GM18519 (cell line): ENCODE data around the gene POU2F1.

Experiments used
- ATAC-seq: cut with Tn5 transposase; IDR thresholded peaks from one replicate; pipeline ENCODE4 v1.9.1; 2021; ENCODE audit warnings: mild to moderate bottlenecking, moderate library complexity; ENCODE audit not compliant: unreplicated experiment, low FRiP score

The POU2F1 gene

DNA sequence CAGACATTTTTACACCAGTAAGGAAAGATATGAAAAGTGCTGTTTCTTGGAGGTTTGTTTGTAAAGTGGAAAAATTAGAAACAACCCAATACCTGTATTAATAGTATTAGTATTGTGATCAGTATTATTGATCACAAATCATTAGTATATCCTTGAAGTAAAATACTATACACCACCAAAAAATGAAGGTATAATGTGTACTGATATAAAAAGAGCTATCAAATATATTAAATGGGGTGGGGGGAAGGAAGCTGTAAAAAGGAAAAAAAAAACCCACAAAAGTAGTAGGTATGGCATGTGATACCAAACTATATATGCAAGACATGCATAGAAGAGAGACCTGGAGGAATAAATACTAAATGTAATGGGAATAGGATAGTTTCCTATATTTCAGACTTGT is 46.3 kb downstream of the POU2F1 start:
- ATAC-seq = no peak

DNA sequence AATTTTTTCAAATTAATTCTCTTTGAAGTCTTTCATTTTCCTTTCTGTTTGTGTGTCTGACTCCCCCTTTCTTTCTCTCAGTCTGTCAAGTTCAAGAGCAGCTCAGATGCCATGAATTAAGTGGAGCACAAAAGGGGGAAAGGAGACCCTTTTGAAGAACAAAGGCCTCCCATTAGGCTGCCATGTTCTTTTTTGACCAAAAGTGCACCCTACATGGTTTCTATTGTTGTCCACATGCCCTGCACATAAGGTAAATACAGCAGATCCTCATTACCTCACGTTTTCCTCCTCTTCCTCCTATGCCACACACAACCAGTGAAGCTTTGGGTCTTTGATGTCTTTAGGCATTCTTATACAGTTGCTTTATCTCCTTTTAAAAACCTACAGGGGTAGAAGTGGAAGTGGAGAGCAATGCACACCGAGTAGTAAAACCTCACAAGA is 47.7 kb downstream of the POU2F1 start:
- no peak for ATAC-seq

DNA sequence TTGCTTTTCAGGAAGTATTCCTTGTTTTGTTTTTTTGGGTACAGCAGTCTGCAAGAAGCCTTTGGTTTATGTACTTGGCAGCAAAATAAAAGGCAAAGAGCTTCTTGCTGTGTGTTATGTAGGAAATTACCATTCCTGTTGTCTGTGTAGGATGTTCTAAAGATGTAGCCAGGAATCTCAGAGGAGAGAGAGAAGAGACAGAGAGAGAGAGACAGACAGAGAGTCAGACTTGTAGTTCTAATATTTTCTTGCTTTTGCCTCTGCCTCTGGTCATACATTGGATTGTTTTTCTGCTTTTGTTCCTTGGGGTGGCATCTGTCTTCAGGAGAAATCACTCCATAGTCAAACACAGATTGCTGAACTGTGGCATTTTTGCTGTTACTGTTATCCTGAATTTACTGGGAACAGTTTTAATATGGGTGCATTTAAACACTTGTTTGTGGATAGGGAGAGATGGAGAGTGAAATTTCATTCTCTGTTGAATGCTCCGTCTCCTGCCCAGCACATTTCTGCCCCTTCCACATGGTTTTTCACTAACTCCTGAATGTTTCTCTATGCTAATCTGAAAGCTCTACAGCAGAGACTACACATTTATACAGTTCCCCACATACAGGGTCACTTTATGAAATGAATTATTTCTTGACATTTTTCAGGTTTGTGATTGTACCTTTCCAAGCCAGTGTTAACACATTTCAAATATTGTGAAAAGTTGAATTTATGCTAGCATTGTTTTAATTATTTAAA is 49.8 kb downstream of the POU2F1 start:
- ATAC-seq = no peak

DNA sequence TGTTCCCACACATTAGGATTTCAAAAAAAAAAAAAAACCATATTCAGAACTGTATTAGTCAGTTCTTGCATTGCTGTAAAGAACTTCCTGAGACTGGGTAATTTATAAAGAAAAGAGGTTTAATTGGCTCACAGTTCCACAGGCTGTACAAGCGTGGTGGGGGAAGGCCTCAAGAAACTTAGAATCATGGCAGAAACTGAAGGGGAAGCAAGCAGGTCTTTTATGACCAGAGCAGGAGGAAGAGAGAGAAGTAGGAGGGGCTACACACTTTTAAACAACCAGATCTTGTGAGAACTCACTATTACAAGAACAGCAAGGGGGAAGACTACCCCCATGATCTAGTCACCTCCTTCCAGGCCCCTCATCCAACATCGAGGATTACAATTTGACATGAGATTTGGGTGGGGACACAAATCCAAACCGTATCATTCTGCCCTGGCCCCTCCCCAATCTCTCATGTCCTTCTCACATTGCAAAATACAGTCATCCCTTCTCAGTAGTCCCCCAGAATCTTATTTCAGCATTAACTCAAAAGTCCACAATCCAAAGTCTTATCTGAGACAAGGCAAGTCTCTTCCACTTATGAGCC is 51.8 kb downstream of the POU2F1 start:
- ATAC-seq = no peak

DNA sequence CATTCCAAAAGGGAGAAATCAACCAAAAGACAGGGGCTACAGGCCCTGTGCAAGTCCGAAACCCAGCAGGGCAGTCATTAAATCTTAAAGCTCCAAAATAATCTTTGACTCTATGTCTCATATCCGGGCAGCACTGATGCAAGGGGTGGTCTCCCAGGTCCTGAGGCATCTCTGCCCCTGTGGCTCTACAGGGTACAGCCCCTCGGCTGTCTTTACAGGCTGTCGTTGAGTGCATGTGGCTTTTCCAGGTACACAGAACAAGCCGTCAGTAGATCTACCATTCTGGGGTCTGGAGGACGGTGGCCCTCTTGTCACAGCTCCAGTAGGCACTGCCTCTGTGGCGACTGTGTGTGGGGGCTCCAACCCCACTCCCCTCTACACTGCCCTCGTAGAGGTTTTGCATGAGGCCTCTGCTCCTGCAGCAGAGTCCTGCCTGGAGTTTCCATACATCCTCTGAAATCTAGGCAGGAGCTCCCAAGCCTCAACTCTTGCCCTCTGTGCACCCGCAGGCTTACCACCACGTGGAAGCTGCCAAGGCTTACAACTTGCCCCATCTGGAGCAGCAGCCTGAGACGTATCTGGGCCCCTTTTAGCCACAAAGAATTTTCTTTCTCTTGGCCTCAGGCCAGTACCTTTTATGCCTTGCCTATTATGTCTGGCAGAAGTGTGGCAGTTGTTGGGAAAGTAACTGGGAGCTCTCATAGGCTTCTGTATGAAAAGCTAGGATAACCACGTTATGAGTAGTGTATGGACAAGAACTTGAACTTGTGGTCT is 52.5 kb downstream of the POU2F1 start:
- ATAC-seq = no peak

DNA sequence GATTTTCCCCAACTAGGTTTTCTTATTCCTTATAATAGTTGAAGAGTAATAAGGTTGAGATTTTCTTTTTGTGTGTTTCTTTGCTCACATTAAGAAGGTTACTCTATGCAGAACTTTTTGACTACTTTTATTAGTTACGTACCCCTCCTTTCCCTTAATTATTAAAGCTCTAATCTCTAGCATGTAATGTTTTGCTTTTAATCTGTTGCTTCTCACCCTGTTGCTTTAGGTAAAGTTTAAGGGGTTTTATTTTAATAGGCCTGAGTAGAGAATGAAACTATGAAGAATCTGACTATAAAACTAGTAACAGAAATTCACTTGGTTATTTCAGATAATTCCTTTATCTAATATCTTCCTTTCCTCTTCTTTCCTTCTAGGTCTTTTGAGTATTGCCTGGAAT is 53.4 kb downstream of the POU2F1 start:
- no peak for ATAC-seq

DNA sequence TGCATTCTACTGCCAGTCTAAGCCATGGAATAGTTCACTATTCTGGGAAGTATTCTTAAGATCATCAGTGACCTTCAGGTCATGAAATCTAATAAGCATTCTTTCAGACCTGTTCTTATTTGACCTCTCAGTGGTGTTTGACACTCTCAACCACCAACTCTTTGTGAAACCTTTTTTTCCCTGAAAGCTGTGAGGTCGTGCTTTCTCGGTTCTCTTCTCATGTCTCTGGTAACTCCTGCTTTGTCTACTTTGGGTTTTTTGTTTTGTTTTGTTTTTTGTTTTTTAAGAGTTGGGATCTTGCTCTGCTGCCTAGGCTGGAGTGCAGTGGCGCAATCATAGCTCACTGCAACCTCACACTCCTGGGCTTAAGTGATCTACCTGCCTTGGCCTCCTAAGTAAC is 56.3 kb downstream of the POU2F1 start:
- ATAC-seq = peak; percentile 64

DNA sequence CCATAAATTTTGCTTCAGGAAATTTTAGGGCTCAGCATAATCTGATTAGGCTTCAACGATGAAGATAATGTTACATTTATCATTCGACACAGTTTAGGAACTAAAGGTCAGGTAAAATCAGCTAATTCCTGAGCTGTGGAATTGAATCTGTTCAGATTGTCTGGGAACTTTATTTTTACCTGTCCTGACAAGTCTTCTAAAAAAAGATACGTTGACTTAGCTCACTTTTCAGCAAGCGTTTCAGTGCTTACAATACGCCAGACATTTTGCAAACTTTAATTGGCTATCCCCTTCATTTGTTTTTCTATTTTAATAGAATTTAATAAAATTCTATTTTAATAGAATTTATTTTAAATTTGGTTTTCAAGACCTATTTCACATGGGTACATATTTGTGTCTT is 57.8 kb downstream of the POU2F1 start:
- ATAC-seq = no peak

DNA sequence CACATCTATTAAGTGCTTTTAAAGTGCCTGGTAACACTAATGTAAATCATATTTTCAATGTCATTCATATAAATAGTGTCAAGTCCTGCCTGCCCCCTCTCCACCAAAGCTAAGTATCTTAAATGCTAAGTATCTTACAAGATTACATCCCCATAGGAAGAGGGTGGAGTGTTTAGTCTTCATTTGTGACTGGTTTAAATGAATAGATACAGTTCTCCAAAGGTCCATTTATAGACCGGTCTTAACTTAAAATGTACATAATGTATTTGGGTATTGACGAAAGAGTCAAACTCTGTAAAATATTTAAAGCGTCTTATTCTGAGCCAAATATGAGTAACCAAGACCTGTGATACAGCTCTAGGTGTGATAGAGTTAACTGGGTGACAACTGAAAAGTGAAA is 60.2 kb downstream of the POU2F1 start:
- ATAC-seq = no peak

DNA sequence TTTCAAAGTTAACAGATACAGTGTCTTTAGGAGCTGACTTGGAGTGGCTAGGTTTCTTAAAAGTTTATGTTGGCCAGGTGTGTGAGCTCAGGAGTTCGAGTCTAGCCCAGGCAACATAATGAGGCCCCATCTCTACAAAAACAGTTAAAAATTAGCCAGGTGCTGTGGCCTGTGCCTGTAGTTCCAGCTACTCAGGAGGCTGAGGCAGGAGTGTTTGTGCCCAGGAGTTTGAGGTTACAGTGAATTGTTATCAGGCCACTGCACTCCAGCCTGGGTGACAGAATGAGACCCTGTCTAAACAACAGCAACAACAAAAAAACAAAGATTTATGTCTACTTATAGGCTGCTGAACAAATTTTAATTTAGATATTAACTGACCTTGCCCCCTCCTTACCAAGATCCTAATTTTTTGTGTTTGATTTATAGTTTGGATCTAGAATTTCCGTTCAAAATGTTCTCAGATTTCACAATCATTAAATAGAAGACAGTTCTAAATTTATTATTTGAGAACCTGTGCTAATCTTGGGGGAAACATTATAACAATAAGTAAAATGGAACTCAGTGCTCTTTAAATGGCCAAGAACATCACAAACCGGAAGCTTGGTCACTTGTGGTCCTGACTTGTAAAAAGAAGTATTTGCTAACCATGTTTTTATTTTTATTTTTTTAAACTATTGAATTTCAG is 67.8 kb downstream of the POU2F1 start:
- ATAC-seq = no peak

DNA sequence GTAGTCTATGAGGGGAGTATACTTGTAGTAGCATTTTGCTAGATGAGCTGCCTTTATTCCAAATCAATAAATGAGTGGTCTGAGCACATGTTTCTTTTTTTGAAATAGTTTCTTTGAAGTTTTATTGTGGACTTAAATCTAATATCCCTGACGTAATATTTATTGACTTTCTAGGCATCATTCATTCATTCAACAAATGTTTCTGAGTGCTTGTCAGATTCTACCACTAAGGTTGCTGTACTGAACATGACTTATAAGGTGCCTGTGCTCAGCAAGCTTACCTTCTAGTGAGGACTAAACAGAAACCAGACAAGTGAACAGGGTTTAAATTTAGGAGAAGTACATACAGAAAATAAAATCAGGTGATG is 68.4 kb downstream of the POU2F1 start:
- no peak for ATAC-seq

DNA sequence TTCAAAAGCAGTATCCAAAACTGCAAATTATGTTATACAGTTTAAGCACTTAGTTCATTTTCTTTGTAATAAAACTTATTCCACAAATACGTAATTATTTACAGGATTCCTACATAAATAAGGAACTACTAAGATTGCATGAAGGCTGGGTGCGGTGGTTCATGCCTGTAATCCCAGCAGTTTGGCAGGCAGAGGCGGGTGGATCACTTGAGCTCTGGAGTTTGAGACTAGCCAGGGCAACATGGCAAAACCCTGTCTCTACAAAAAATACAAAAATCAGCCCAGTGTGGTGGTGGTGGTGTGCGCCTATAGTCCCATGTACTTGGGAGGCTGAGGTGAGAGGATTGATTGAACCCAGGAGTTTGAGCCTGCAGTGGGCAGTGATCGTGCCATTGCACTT is 69.3 kb downstream of the POU2F1 start:
- no peak for ATAC-seq

DNA sequence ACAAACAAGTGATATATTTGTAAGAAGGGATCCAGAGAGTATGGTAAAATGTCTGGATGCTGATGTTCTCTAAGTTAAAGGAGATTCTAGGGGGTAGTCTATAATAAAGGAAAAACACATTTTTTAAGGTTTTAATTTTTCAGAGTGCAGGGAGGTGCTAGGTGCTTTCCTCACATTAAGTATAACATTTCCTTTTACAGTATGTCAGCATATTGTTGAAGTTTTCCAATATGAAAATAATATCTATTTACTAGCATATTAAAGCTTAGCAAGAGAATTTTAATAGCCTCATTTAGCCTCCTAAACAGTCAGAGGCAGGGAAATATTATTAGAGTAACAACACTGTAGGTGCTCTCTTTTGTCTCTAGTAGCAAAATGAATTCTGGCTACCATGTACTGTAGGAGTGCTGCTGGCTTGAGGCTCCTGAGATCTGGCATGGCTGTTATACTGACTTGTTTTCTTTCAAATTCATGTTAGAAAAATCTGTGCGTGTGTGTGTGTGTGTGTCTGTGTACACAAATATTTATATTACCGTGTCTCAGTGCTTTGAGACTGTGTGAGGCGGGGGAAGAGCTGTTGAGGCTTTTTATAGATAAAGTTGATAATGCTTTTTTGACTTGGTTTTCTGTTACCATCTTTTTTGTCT is 71.0 kb downstream of the POU2F1 start:
- ATAC-seq = no peak

DNA sequence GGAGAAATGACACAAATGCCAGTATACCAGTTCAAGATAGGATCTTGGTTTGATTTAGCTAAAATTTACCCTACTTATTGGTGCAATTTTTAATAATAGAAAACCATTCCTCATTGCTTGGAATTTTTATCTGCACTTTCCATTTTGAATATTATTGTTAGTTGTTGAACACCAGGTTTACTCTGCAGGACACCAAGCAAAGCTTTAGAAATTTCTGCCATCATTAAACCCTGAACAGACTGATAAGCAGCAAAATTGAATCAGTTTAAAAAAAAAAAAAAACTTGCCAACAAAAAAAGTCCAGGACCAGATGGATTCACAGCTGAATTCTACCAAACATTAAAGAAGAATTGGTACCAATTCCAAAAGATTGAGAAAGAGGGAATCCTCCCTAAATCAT is 71.5 kb downstream of the POU2F1 start:
- no peak for ATAC-seq

DNA sequence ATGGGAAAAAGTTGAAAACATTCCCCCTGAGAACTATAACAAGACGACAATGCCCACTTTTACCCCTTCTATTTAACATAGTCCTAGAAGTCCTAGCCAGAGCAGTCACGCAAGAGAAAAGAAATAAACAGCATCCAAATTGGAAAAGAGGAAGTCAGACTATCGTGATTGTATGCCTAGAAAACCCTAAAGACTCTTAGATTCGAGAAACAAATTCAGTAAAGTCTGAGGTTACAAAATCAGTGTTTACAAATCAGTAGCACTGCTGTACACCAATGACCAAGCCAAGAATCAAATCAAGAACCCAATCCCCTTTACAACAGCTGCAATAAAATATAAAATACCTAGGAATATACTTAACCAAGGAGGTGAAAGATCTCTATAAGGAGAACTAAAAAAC is 72.4 kb downstream of the POU2F1 start:
- ATAC-seq = no peak

DNA sequence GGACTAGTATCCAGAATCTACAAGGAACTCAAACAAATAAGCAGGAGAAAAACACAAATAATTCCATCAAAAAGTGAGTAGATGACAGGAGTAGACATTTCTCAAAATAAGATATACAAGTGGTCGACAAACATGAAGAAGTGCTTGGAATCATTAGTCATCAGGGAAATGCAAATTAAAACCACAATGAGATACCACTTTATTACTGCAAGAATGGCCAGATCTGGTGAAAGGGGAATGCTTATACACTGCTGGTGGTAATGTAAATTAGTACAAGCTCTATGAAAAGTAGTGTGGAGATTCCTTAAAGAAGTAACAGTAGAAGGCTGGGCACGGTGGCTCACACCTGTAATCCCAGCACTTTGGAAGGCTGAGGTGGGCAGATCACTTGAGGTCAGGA is 73.8 kb downstream of the POU2F1 start:
- no peak for ATAC-seq

DNA sequence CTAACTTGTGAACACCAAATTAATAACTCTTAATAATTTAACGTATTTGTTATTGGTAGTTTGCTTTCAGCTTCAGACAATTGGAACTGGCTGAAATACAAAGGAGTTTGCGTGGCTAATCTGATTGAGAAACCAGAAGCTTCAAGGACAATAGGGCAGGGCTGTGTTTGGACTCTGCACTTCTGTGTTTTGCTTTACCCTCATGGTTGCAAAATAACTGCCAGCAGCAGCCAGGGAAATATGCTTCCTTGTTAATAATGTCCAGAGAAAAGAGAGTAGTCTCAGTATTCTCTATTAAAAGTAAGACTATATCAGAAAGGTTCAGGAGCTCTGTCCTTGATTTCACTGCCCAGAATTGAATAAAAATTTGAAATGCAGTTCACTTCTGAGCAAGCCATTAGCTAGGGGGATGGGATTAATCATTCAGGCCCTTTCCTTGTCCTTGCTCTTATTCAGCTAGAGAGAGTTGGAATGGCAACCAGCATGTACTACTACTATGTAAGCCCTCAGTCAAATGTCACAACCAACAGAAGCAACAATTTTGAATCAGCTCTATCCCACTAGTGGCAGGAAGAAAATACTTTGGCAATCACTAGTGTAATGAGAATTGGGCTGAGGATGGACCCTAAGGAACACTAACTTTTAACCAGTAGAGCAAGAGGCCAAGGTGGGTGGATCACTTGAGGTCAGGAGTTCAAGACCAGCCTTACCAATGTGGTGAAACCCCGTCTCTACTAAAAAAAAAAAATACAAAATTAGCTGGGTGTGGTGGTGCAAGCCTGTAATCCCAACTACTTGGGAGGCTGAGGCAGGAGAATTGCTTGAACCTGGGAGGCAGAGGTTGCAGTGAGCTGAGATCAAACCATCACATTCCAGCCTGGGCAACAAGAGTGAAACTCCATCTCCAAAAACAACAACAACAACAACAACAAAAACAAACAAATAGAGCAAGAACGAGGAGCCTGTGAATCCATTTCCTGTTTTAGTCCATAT is 76.8 kb downstream of the POU2F1 start:
- ATAC-seq = no peak

DNA sequence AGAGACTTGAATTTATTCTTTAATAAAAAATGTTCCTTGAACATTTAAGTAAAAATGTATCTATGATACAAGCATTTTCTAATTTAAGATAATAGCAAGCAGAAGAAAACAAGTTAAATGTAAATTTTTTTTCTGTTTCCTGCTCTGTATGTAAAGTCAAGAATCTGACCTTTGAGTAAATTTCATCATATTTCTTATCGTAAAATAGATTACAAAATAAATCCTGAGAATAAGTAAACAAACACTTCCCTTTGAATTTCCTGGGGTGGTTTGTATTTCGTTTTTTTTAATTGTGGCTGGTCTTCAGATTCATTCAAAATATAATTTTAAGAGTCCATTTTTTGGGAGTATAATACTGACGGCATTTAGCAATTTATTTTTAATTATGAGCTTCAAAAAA is 77.6 kb downstream of the POU2F1 start:
- no peak for ATAC-seq

DNA sequence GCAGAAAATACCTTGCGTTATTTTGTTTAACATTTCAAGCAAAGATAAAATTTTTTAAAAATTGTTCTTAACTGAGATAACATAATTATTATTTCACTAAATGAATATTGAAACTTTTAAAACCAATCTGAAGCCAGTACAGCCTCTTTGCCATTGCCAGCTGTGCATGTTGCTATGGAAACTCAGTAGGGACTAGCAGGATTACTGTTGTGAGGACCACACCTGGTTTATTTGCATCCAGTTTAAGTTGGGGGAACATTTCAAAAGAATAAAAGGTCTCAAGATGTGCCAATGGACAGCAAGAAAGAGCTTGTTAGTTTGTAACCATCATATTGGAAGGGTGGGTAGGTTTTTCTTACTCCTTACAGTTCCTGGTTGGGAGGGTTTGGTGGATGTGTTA is 80.7 kb downstream of the POU2F1 start:
- no peak for ATAC-seq

DNA sequence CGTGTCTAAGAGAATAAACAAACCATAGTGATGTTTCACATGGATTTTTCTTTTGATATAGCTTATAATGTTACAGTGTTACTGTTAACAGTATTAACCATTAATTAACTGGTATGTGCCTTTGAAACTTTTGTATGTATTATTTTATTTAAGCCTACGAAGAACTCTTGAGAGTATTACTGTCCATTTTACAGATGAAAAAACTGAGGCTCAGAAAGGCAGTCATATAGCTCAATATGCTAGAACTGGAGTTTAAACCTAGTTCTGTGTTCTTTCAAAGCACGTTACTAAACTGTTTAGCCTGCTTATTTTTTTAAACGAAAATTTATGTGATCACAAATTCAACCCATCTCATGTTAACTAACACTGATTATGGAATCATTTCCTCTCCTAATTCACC is 83.5 kb downstream of the POU2F1 start:
- ATAC-seq = no peak
